Measurements from ENCODE around the gene DCLK1.

DNA sequence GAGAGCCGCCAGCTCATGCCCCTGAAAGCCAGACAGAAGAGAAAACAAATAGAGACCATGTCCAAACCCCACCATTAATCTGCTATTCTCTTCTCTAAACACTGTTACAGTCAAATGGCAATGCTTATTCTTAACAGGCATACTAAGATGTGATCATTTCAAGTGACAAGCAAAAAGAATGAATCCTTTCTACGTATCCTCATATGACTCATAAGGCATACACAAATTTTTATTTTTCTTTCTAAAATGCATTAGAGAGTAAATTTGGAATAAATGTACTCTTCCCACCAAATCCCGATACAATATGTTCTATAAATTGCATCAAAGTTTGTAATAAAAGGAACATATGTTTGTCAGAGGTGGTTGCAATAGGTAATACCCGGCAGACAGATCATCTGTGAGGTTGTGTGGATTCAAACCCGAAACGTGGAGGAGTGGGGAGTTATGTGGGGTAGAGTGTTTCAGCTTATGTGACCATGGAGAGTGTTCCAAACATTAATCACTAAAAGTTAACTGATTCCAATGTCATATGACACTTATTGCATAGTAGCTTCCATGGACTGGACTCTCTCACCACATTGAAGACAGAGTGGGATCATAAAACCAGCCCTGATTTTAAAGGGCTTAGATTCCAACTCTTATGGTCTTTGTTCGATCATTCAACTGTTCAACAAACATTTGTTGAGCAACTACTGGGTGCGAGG lies 213.1 kb downstream of the DCLK1 start:
- TF ChIP-seq, protein P1, sequence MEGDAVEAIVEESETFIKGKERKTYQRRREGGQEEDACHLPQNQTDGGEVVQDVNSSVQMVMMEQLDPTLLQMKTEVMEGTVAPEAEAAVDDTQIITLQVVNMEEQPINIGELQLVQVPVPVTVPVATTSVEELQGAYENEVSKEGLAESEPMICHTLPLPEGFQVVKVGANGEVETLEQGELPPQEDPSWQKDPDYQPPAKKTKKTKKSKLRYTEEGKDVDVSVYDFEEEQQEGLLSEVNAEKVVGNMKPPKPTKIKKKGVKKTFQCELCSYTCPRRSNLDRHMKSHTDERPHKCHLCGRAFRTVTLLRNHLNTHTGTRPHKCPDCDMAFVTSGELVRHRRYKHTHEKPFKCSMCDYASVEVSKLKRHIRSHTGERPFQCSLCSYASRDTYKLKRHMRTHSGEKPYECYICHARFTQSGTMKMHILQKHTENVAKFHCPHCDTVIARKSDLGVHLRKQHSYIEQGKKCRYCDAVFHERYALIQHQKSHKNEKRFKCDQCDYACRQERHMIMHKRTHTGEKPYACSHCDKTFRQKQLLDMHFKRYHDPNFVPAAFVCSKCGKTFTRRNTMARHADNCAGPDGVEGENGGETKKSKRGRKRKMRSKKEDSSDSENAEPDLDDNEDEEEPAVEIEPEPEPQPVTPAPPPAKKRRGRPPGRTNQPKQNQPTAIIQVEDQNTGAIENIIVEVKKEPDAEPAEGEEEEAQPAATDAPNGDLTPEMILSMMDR (IDR thresholded peaks at IDR 0.05; ENCODE audit: low read depth, low read length, missing input control) = no peak
- TF ChIP-seq YY1 (IDR thresholded peaks at IDR 0.05) = no peak
